DOHH2 (cell line): ENCODE results near the gene CEP131.

Source experiments
- EZH2phosphoT487 ChIP-seq: fragments of 200-600 bp; sonication (generic); IDR thresholded peaks from 2 replicates; pipeline ENCODE4 v1.6.1; 2017; ENCODE audit warnings: borderline replicate concordance, mild to moderate bottlenecking, antibody characterized with exemption, low read length, moderate library complexity, mixed read lengths
- TF ChIP-seq, protein P1 (sequence below): fragments of 200-600 bp; sonication (generic); IDR thresholded peaks from one replicate; pipeline ENCODE4 v1.5.1; 2014; ENCODE audit warnings: antibody characterized with exemption, mild to moderate bottlenecking, low read depth, low read length; ENCODE audit not compliant: poor library complexity, severe bottlenecking

DNA sequence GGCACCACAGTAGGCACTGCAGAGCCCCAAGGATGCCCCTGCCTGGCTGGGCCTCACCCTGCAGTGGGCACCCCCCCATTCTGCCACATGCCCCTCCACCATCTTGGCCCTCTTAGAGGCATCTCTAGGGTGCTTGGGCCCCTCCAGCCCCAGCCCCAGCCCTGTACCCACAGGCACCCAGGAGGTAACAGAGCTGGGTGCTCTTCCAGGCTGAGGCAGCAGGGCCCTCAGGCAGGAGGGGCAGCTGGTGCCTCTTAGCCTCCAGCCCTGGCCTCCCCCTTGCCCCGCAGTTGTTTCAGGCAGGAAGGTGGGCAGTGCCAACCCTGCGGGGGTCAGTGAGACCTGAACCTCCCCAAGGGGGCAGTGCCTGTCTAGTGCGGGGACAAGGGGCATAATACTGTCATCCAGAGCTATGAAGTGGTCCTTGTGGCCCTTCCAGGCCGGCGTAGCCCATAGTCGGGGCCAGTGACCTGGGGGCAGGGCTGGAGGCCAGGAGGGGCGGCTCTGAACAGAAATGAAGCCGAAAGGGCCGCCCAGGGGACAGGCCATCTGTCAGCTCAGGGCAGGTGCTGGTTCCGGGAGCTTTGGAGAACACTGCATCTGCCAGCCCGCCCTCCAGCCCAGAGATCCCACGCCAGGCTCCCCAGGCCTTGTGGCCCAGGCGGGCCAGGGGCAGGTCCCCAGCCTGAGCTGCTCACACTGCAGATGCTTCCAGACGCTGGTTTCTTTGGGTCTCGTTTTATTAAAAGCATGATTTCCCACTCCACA is 51.9 kb downstream of the CEP131 start:
- TF ChIP-seq, protein P1, sequence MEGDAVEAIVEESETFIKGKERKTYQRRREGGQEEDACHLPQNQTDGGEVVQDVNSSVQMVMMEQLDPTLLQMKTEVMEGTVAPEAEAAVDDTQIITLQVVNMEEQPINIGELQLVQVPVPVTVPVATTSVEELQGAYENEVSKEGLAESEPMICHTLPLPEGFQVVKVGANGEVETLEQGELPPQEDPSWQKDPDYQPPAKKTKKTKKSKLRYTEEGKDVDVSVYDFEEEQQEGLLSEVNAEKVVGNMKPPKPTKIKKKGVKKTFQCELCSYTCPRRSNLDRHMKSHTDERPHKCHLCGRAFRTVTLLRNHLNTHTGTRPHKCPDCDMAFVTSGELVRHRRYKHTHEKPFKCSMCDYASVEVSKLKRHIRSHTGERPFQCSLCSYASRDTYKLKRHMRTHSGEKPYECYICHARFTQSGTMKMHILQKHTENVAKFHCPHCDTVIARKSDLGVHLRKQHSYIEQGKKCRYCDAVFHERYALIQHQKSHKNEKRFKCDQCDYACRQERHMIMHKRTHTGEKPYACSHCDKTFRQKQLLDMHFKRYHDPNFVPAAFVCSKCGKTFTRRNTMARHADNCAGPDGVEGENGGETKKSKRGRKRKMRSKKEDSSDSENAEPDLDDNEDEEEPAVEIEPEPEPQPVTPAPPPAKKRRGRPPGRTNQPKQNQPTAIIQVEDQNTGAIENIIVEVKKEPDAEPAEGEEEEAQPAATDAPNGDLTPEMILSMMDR, result no peak
- no peak for TF ChIP-seq EZH2phosphoT487
